Fibroblast of lung (primary cell): ENCODE results near the gene MAST1.

Source experiments
- CTCF ChIP-seq, 2 donors: IDR thresholded peaks in 1 of 2; conservative IDR thresholded peaks in 1 of 2; 1 replicate in 1 of 2; 2 replicates in 1 of 2; pipeline ENCODE4 v1.5.1; 2011 to 2012; ENCODE audit warnings: low read length in 2 of 2, control low read depth in 1 of 2, inconsistent platforms in 1 of 2, low read depth in 1 of 2, mild to moderate bottlenecking in 1 of 2
- EZH2 ChIP-seq: IDR thresholded peaks from 2 replicates; pipeline ENCODE4 v1.5.1; 2012; ENCODE audit warnings: low read length, control low read depth, mild to moderate bottlenecking; ENCODE audit errors: missing control alignments

GRCh38 chr19:12790628-12791344 lies 47.5 kb upstream of the MAST1 start:
- TF ChIP-seq CTCF (conservative IDR thresholded peaks at IDR 0.05 in 1 of 2, IDR thresholded peaks at IDR 0.05 in 1 of 2; ENCODE audit: low read depth in 1 of 2, low read length in 2 of 2) (no peak), EZH2 (no peak)
